Stimulated activated CD8-positive, alpha-beta memory T cell treated with anti-CD3 and anti-CD28 coated beads, Interleukin-7, amount 100 ng/mL, for 48 hours (primary cell): Measurements from ENCODE around the gene GCLM.
"Not testable (repeated sequence)": the region's sequence is repeated elsewhere in the genome, so short reads cannot be mapped to it uniquely, and the experiment has no call there.

Source experiments
- DNase-seq, 2 donors: peaks; one replicate each; pipeline ENCODE4 v3.0.0-alpha.2; 2020; ENCODE audit warnings: low read depth in 1 of 2; ENCODE audit errors: extremely low read depth in 1 of 2

The GCLM gene, protein sequence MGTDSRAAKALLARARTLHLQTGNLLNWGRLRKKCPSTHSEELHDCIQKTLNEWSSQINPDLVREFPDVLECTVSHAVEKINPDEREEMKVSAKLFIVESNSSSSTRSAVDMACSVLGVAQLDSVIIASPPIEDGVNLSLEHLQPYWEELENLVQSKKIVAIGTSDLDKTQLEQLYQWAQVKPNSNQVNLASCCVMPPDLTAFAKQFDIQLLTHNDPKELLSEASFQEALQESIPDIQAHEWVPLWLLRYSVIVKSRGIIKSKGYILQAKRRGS

DNA sequence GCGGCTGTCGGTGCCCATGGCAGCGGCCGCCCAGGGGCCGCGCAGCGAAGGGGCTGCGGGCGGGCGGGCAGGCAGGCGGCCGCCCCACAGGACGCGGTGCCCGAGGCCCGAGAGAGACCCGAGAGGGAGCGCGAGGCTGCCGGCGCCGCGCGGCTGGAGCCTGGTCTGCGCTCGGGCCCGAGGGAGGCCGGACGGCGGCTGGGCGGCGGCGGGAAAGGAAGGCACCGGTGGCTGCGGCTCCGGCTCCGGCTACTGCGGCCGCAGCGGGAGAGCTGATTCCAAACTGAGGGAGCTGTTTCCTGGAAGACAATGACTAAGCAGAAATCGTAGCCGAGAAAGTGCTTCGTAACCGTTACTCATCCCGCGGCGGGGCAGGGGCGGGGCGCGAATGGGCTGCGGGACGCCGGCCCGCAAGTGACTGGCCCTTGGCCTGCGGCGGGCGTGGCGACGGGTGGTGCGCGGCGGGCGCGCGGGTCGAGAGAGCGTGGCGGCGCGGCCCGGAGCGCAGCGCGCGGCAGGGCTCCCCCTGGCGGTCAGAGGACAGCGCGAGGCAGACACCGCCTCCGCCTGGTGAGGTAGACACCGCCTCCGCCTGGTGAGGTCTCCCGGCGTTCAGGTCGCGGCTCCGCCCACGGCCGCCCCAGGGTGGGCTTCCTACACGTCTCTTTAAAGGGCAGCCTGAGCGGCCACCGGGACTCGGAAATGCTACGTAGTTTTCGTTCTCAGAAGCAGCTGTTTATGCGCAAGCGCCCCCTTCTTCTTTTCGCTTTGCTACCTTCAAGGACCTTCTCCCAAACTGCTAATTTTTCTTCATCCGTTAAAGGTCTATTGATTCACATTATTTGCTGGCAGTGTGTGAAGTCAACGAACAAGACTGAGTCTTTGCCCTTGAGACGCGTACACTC lies at the start of gene GCLM:
TSS of gene GCLM (minus strand) at position 285 of the 905 bp plus-strand sequence. CDS start at position 18, 267 bp downstream.
- DNase-seq, result peak; percentile 78 to 83

DNA sequence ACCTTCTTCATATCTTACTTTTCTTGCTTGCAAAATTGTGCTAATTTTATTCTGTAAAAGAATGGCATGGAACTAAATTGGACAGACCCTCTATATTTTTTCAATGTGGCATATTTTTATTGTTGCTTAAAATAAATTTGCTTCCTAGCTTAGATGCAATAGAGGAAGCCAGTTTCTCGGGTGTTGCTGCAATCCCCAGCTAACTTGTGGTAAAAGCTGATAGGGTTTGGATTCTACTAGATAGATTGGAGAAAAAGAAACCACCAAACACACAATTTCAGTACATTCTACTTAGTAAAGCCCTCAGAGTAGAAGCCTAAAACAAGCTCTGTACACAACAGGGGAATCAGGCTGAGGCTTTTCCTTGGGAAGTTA lies 49.5 kb upstream of the GCLM start:
- DNase-seq, result no peak

DNA sequence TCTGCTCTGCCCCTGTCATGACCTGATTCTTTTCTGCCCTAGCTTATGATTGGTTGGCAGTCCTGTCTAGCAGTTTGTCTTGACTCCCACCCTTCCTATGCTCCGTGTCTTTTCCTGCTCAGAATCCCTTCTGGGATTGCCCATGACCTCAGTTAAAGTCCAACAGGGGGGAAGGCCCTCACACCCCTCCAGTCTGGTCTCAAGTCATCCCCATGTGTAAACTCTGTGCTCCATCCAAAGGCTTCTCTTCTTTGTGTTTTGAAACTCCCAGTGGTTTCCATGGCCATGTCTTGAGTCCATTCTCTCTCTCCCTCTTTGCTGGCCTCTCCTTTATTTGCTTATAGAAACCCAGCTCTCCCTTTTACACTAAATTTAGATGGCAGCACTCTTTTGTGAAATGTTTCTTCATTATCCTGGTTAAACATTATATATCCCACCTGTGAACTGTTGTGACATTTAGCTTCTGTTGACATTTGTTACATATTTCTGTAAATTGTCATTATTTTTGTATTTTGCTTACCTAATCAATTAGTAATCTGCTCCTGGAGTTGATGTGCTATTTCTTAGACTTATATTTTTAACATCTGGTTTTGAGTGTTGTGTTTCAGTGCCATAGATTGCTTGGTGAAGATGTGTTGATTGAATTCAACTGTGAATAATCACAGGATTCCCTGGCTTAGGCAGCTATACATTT lies 48.9 kb upstream of the GCLM start:
- no peak for DNase-seq

DNA sequence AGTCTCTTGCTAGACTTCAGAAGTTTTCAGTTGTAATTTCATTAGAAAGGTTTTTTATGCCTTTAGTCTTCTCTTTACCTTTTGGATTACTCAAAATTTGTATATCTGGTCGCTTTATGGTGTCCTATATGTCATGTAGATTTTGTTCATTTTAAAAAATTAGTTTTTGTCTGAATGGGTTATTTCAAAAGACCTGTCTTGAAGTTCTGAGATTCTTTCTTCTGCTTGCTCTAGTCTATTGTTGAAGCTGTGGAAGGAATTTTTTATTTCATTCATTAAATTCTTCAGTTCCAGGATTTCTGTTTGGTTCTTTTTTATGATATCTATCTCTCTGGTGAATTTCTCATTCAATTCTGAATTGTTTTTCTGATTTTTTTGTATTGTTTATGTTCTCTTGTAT lies 46.5 kb upstream of the GCLM start:
- DNase-seq, result no peak

DNA sequence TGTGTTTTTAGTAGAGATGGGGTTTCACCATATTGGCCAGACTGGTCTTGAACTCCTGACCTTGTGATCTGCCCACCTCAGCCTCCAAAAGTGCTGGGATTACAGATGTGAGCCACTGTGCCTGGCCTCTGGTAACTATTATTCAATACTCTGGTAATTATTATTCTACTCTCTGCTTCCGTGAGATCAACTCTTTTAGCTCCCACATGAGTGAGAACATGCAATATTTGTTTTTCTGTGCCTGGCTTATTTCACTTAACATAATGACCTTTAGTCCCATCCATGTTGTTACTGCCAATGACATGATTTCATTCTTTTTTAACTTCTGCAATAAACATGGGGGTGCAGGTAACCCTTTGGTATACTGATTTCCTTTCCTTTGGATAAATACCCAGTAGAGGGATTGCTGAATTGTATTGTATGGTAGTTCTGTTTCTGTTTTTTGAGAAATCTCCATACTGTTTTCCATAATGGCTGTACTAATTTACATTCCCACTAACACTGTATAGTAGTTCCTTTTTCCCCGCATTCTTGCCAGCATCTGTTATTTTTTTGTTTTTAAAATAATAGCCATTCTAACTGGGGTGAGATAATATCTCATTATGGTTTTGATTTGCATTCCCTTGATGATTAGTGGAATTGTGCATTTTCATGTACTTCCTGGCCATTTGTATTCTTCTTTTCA lies 37.9 kb upstream of the GCLM start:
- not testable (repeated sequence) for DNase-seq

DNA sequence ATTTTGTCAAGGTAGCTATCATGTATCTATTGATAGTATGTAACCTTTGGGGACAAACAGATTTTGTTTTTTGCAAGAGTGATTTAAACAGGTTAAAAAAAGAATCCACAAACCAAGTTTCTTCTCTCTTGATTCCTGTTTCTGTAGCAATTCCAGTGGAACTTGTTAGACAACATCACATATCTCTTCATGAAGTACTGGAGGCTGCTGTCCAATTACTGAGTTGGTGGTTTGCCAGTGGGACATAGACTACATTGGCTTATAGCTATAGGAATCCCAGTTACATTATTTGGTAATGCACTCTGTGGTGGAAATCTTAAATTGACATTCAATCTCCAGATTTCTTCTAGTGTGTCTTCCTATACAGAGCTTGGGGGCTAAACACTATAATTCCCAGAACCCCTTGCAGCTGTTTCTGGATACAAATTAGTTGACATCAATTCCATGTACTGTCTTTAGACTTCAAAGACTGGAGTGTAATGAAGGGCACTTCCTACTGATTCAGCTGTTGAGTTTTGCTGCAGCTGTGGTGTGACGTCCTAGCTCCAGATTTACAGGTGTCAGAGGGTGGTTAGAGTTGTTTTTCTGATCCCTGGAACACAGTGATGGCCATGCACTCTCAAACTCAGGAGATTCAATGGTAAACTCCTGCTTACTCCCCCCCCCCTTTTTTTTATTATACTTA lies 29.4 kb upstream of the GCLM start:
- DNase-seq, result no peak

DNA sequence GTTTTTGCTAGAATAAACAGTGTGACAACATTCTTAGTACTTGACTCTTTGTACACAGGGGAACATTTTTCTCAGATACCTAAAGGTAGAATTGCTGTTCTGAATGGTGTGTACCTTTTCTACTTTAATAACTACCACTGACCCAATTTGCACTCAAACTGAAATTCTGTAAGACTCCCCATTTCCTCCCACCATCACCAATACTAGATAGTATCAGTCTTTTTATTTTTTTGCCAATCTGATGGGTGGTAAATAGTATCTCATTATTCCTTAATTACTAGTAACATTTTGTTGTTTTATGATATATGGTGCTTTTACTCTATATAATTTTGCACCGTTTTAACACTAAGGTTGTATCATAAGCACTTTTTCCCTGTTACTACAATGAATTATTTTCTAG lies 28.8 kb upstream of the GCLM start:
- no peak for DNase-seq

DNA sequence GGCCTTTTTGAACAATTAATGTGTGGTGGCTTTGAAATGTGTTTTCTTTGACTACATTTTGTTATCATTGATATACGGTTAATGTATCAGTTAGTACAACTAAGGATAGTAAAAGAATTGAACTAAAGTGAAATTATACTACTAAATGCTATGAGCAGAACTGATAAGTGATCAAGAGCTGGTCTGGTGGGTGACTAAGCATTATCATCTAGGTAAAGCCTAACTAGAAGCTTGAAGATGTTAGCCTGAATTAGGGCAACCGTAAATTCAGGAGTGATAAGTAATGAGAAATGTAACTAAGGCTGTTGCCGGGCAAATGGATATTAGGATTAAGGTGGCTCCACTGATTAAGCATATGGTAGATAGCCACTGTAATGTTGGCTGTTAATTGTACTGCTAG lies 16.0 kb upstream of the GCLM start:
- DNase-seq, result no peak

DNA sequence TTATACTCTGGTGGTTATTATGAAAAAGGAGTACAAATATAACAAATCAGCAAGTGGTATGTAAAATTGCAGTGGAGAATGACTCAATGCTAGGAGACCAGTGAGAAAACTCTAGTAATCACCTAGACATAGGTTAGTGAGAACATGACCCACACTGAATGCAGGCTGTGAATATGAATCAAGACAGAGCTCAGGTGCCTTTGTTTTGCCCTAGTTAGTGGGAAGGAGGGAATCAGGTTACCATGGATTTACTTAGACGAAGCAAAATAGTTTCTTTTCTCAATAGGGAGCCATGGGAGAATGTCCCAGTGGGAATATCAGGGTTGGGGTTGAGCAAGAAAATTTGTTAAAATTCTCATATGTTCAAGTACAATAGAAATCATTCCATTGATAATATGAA lies 10.6 kb upstream of the GCLM start:
- no peak for DNase-seq

DNA sequence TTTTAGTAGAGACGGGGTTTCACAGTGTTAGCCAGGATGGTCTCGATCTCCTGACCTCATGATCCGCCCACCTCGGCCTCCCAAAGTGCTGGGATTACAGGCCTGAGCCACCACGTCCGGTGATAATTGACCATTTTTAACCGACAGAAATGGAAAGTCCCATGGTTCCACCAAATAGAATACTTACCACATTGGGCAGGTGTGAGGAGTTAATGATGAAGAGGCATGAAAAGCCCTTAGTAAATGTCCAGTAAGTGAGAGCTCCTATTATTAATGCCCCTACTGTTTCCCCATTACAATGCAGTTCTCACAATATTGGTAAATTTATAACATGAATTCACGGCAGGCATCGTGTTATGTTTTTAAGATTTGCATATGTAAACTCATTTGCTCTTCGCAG lies 8.1 kb upstream of the GCLM start:
- no peak for DNase-seq

DNA sequence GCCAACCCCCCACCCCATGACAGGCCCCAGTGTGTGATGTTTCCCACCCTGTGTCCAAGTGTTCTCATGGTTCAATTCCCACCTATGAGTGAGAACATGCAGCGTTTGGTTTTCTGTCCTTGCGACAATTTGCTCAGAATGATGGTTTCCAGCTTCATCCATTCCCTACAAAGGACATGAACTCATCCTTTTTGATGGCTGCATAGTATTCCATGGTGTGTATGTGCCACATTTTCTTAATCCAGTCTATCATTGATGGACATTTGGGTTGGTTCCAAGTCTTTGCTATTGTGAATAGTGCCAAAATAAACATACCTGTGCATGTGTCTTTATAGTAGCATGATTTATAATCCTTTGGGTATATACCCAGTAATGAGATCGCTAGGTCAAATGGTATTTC lies 1.6 kb upstream of the GCLM start:
- not testable (repeated sequence) for DNase-seq

DNA sequence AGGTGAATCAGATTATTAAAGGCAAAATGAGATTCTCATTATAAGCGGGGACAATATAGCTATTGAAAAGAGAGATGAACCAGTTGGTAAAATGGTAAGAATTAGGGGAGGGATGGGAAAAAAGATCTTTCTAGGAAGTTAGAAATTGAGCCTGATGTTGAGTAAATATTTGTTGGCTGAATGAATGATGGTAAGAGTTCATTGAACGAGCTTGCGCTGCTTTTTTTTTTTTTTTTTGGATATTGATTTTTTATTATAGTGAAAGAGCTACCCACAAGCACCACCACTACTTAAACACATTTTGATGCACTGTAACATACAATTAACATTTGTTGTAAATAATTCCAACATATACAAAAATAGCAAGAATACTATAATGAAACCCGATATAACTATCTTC lies 1.1 kb upstream of the GCLM start:
- DNase-seq, result no peak

DNA sequence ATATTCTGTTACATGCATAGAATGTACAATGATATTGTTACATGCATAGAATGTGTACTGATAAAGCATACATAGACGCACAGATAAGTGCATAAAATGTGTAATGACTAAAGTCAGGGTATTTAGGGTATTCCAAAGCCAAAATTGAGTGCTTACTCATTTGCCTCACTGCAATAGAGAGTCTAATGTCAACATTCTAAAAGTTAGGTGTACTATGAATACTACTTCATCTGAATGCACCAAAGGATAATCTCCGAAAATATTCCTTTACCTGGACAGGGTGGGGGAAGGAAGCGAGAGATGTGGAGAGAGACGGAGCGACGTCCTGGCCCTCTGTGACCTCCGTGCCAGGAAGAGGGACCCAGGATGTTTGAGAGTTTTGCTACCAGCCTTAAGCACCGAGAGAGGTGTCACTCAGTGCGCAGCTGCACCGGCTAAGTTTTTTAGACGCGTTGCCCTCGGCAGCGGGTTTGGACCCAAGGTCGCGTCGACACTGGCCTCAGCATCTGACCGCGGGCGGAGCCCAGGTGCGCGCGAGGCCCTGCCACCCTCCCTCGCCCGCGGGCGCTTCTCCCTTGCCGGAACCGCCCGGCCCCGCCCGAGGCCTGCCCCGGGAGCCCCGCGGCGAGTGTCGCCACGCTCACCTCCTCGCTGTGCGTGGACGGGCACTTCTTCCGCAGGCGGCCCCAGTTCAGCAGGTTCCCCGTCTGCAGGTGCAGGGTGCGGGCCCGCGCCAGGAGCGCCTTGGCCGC lies 660 bp downstream of the GCLM start:
- peak; percentile 13 to 31 for DNase-seq

DNA sequence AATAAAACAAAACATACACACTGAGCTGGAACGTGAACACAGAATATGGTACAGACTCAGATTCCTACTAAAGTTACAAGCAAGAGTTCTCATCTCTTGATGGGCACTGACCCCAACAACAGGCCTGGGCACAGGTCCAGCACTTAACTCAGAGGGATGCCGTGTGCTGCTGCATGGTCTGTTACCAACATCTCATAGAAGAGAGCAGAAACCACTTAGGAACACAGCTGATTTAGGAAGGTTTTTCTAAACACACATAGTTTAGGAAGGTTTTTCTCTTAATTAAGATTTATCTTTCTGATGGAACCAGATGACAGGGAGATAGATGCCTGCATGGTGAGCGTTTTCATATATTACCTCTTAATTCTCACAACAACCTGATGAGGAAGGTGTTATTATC lies 1.5 kb downstream of the GCLM start:
- DNase-seq, result no peak

DNA sequence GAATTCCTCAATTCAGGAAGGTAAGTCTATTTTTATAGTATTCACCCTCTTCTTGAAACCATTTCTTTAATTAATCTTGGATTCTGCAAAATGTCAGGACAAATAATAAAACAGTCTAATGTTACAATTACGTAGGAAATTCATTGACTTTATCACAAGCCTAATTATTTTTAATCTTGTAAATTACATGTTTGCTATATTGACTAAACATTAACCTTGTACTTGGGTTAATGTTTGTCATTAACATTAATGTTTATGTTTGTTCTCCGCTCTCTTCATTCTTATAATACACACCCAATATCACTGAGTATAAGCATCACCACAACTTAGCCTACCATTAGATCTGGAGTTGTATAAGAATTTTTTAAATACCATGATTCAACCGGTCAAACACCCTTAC lies 2.8 kb downstream of the GCLM start:
- DNase-seq, result no peak

DNA sequence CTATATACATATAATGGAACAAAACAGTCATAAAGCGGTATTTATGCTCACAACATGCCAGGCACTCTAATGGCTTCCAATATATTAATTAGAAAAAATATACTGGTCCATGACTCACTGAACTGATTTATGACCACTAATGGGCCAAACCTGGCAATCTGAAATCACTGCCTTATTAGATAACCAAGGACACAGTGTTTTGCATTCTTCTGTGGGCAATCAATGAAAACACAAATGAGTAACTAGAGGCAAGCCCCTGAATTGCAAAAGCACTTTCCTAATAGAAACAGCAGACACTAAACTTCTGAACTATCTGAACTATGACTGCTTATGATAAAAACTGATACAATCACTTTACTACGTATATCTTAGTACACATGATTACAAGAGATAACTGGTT lies 3.5 kb downstream of the GCLM start:
- DNase-seq, result no peak

DNA sequence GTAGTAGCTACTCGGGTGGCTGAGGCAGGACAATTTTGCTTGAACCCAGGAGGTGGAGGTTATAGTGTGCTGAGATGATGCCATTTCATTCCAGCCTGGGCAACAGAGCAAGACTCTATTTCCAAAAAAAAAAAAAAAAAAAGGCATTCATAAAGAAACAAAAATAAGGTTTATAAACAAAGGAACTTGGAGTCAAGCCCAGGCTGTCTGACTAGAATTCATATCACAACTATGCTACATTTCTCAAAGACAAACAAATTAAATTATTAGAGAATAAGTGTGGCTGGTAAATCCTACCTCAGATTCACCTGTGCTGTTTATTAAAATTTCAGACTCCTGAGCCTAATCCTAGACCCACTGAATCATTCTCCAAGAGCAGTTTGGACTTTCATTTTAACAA lies 4.2 kb downstream of the GCLM start:
- no peak for DNase-seq

DNA sequence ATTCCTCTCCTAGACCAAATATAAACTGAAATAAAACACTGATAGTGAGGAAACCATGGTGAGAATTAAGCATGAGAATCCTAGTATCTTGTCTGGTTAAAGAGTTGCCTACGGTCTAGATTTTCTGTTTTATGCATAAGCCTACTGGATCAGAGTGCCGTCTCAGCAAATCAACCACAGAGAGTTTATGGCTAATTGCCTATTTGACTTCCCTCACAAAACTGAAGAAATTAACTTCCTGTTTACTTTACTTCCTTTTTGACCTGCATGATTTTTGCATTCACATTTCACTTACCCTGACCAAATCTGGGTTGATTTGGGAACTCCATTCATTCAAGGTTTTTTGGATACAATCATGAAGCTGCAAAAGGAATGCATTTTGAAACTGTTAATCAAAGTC lies 5.0 kb downstream of the GCLM start:
- DNase-seq, result no peak

DNA sequence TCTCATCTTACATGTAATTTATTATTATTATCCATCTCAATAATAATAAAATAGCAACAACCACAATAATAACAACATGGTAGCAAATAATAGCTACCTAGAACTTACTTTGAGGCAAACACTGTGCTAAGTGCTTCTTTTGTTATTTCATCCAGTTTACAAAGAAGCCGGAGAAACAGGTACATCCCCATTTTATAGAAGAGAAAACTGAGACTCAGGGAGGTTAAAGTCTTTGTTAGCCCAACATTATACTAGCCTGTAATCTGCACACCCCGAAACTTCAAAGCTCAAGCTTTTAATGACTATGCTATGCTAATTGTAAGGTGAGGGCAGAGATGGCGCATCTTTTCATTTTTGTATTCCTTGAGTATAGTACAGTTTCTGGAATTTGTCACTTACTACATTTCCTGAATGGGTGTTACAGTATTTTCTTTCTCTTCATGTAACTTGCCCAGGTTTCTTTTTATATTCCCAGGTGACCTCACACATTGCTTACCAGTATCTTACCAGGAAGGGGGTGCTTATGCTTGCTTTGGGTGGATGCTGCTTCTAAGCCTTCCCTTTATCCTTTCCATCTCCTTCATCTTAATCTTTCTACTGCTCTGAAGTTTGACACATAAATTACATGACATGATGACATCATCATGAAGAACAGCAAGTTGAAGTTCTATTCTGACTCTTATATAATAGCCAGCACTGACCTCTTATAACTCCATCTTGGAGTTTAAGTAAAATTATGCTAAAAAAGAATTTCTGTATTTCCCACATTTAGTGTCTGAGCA lies 8.3 kb downstream of the GCLM start:
- DNase-seq, result no peak
